Measurements from ENCODE around the gene CFAP65.

CFAP65 gene

GRCh38 chr2:219076253-219076652 lies 34.9 kb upstream of the CFAP65 start:
- no peaks in the 10 kb centered on the region for H3K27me3 ChIP-seq (ENCODE audit: insufficient read depth, low read length)
- no peaks in the 10 kb centered on the region for H3K4me1 ChIP-seq (ENCODE audit: insufficient read depth, low read length)
- H3K36me3 ChIP-seq (ENCODE audit: insufficient read depth, low read length): peaks cover 16% of the 10 kb centered on the region
- no peak overlapping the region for H3K4me3 ChIP-seq (ENCODE audit: low read length)
- no peak overlapping the region for H2AFZ ChIP-seq (ENCODE audit: low read depth, low read length)
- no peaks in the 10 kb centered on the region for H3K9me3 ChIP-seq (ENCODE audit: low read length)

GRCh38 chr2:219073413-219074129 lies 32.3 kb upstream of the CFAP65 start:
- Histone ChIP-seq H3K4me1 (ENCODE audit: insufficient read depth, low read length) (no peaks in the 10 kb centered on the region), H3K9me3 (ENCODE audit: low read length) (no peaks in the 10 kb centered on the region), H3K27me3 (ENCODE audit: insufficient read depth, low read length) (no peaks in the 10 kb centered on the region), H3K4me3 (ENCODE audit: low read length) (no peak overlapping the region), H2AFZ (ENCODE audit: low read depth, low read length) (no peak overlapping the region), H3K36me3 (ENCODE audit: insufficient read depth, low read length) (peaks cover 16% of the 10 kb centered on the region)

GRCh38 chr2:219072741-219073250 lies 31.5 kb upstream of the CFAP65 start:
- Histone ChIP-seq H3K4me1 (ENCODE audit: insufficient read depth, low read length) (no peaks in the 10 kb centered on the region), H3K4me3 (ENCODE audit: low read length) (no peak overlapping the region), H3K27me3 (ENCODE audit: insufficient read depth, low read length) (no peaks in the 10 kb centered on the region), H2AFZ (ENCODE audit: low read depth, low read length) (no peak overlapping the region), H3K36me3 (ENCODE audit: insufficient read depth, low read length) (peaks cover 16% of the 10 kb centered on the region), H3K9me3 (ENCODE audit: low read length) (no peaks in the 10 kb centered on the region)

GRCh38 chr2:219071131-219071816 lies 30.0 kb upstream of the CFAP65 start:
- Histone ChIP-seq H3K4me1 (ENCODE audit: insufficient read depth, low read length) (no peaks in the 10 kb centered on the region), H3K9me3 (ENCODE audit: low read length) (no peaks in the 10 kb centered on the region), H2AFZ (ENCODE audit: low read depth, low read length) (no peak overlapping the region), H3K4me3 (ENCODE audit: low read length) (no peak overlapping the region), H3K27me3 (ENCODE audit: insufficient read depth, low read length) (no peaks in the 10 kb centered on the region), H3K36me3 (ENCODE audit: insufficient read depth, low read length) (peaks cover 7% of the 10 kb centered on the region)

- peaks cover 34% of the 10 kb centered on the region for H3K27me3 ChIP-seq (ENCODE audit: insufficient read depth, low read length)
- no peaks in the 10 kb centered on the region for H3K9me3 ChIP-seq (ENCODE audit: low read length)
- H2AFZ ChIP-seq (ENCODE audit: low read depth, low read length): no peak overlapping the region
- no peaks in the 10 kb centered on the region for H3K36me3 ChIP-seq (ENCODE audit: insufficient read depth, low read length)
- no peaks in the 10 kb centered on the region for H3K4me1 ChIP-seq (ENCODE audit: insufficient read depth, low read length)
- no peak overlapping the region for H3K4me3 ChIP-seq (ENCODE audit: low read length)
These were observed 24.2 kb upstream of the CFAP65 start for GRCh38 chr2:219065484-219065883.

GRCh38 chr2:219062081-219062480 lies 20.8 kb upstream of the CFAP65 start:
- H3K4me1 ChIP-seq (ENCODE audit: insufficient read depth, low read length): peaks cover 8% of the 10 kb centered on the region
- no peak overlapping the region for H3K4me3 ChIP-seq (ENCODE audit: low read length)
- H3K27me3 ChIP-seq (ENCODE audit: insufficient read depth, low read length): peaks cover 65% of the 10 kb centered on the region
- no peak overlapping the region for H2AFZ ChIP-seq (ENCODE audit: low read depth, low read length)
- H3K9me3 ChIP-seq (ENCODE audit: low read length): no peaks in the 10 kb centered on the region
- H3K36me3 ChIP-seq (ENCODE audit: insufficient read depth, low read length): no peaks in the 10 kb centered on the region

GRCh38 chr2:219060821-219061791 lies 19.8 kb upstream of the CFAP65 start, which contains the start of gene IHH:
IHH (minus strand) TSS chr2:219060921; CDS start chr2:219060467, 454 bp downstream.
- Histone ChIP-seq H2AFZ (ENCODE audit: low read depth, low read length) (no peak within 1 kb of the TSS), H3K4me1 (ENCODE audit: insufficient read depth, low read length) (peaks cover 8% of the 10 kb centered on the region), H3K27me3 (ENCODE audit: insufficient read depth, low read length) (peaks cover 75% of the 10 kb centered on the region), H3K4me3 (ENCODE audit: low read length) (no peak within 1 kb of the TSS), H3K36me3 (ENCODE audit: insufficient read depth, low read length) (no peaks in the 10 kb centered on the region), H3K9me3 (ENCODE audit: low read length) (no peaks in the 10 kb centered on the region)

- H3K9me3 ChIP-seq (ENCODE audit: low read length): no peaks in the 10 kb centered on the region
- H3K4me1 ChIP-seq (ENCODE audit: insufficient read depth, low read length): peaks cover 8% of the 10 kb centered on the region
- no peaks in the 10 kb centered on the region for H3K36me3 ChIP-seq (ENCODE audit: insufficient read depth, low read length)
- peaks cover 86% of the 10 kb centered on the region for H3K27me3 ChIP-seq (ENCODE audit: insufficient read depth, low read length)
- H2AFZ ChIP-seq (ENCODE audit: low read depth, low read length): no peak overlapping the region
- H3K4me3 ChIP-seq (ENCODE audit: low read length): no peak overlapping the region
These were observed 18.7 kb upstream of the CFAP65 start for GRCh38 chr2:219059725-219060682.

GRCh38 chr2:219059375-219059724 lies 18.0 kb upstream of the CFAP65 start:
- H3K36me3 ChIP-seq (ENCODE audit: insufficient read depth, low read length): no peaks in the 10 kb centered on the region
- H3K9me3 ChIP-seq (ENCODE audit: low read length): no peaks in the 10 kb centered on the region
- peaks cover 92% of the 10 kb centered on the region for H3K27me3 ChIP-seq (ENCODE audit: insufficient read depth, low read length)
- H2AFZ ChIP-seq (ENCODE audit: low read depth, low read length): no peak overlapping the region
- peaks cover 8% of the 10 kb centered on the region for H3K4me1 ChIP-seq (ENCODE audit: insufficient read depth, low read length)
- no peak overlapping the region for H3K4me3 ChIP-seq (ENCODE audit: low read length)

GRCh38 chr2:219058541-219059374 lies 17.4 kb upstream of the CFAP65 start:
- H3K4me3 ChIP-seq (ENCODE audit: low read length): no peak overlapping the region

GRCh38 chr2:219057709-219058540 lies 16.6 kb upstream of the CFAP65 start:
- Histone ChIP-seq H3K4me3 (ENCODE audit: low read length) (peak overlapping the region; percentile 12), H3K9me3 (ENCODE audit: low read length) (no peaks in the 10 kb centered on the region), H2AFZ (ENCODE audit: low read depth, low read length) (peak overlapping the region; percentile 26), H3K27me3 (ENCODE audit: insufficient read depth, low read length) (peaks cover 90% of the 10 kb centered on the region), H3K36me3 (ENCODE audit: insufficient read depth, low read length) (no peaks in the 10 kb centered on the region), H3K4me1 (ENCODE audit: insufficient read depth, low read length) (peaks cover 8% of the 10 kb centered on the region)

More at GRCh38 chr2:219058541-219059374, 17.4 kb upstream of the CFAP65 start:
- no peaks in the 10 kb centered on the region for H3K36me3 ChIP-seq (ENCODE audit: insufficient read depth, low read length)
- no peaks in the 10 kb centered on the region for H3K9me3 ChIP-seq (ENCODE audit: low read length)
- peaks cover 8% of the 10 kb centered on the region for H3K4me1 ChIP-seq (ENCODE audit: insufficient read depth, low read length)
- no peak overlapping the region for H2AFZ ChIP-seq (ENCODE audit: low read depth, low read length)
- H3K27me3 ChIP-seq (ENCODE audit: insufficient read depth, low read length): peaks cover 93% of the 10 kb centered on the region
